ENCODE results near the gene NAPEPLD.

DNA sequence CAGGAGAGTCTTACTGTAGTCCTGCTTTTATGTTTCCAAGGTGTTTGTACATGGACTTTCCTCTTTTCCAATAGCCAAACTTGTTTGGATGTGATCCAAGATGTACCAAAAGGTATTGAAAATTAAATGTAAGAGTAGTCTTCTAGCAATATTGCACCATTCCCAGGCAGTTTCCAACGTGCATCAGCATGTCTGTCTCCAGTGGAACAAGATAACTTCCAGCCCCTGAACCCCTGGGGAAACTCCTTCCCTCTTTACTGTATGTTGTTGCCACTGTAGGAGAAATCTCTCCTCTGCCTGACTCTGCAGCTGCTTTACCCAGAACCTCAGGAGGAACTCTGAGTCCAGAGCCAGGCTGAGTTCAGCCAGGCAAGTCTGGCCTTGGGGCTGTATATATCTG, 55.5 kb downstream of the NAPEPLD start:
- TF ChIP-seq, protein P1, sequence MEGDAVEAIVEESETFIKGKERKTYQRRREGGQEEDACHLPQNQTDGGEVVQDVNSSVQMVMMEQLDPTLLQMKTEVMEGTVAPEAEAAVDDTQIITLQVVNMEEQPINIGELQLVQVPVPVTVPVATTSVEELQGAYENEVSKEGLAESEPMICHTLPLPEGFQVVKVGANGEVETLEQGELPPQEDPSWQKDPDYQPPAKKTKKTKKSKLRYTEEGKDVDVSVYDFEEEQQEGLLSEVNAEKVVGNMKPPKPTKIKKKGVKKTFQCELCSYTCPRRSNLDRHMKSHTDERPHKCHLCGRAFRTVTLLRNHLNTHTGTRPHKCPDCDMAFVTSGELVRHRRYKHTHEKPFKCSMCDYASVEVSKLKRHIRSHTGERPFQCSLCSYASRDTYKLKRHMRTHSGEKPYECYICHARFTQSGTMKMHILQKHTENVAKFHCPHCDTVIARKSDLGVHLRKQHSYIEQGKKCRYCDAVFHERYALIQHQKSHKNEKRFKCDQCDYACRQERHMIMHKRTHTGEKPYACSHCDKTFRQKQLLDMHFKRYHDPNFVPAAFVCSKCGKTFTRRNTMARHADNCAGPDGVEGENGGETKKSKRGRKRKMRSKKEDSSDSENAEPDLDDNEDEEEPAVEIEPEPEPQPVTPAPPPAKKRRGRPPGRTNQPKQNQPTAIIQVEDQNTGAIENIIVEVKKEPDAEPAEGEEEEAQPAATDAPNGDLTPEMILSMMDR (IDR thresholded peaks at IDR 0.05), result no peak
- no peak for TF ChIP-seq POLR2A (IDR thresholded peaks at IDR 0.05)
